HG02763 (cell line): ENCODE results near the gene CCNE1.
A peak's percentile ranks its signal among the peaks of the same experiment; 100 is the strongest.

Experiments used
- ATAC-seq: cut with Tn5 transposase; IDR thresholded peaks from one replicate; pipeline ENCODE4 v1.9.1; 2021; ENCODE audit warnings: mild to moderate bottlenecking, moderate library complexity; ENCODE audit not compliant: unreplicated experiment

The CCNE1 gene

GRCh38 chr19:29842471-29843179, 30.8 kb downstream of the CCNE1 start:
- ATAC-seq: no peak

GRCh38 chr19:29843180-29844051, 31.6 kb downstream of the CCNE1 start:
- no peak for ATAC-seq

GRCh38 chr19:29844891-29845573, 33.2 kb downstream of the CCNE1 start:
- peak; percentile 76 for ATAC-seq

GRCh38 chr19:29845574-29846176, 33.9 kb downstream of the CCNE1 start:
- ATAC-seq: no peak

GRCh38 chr19:29849208-29849607, 37.4 kb downstream of the CCNE1 start:
- ATAC-seq: no peak

GRCh38 chr19:29850482-29850881, 38.7 kb downstream of the CCNE1 start:
- no peak for ATAC-seq

GRCh38 chr19:29851769-29852521, 40.2 kb downstream of the CCNE1 start:
- peak; percentile 56 for ATAC-seq

GRCh38 chr19:29854033-29854432, 42.2 kb downstream of the CCNE1 start:
- ATAC-seq: no peak

GRCh38 chr19:29855087-29855486, 43.3 kb downstream of the CCNE1 start:
- no peak for ATAC-seq

- ATAC-seq: no peak
Measured at GRCh38 chr19:29855741-29856500, 44.1 kb downstream of the CCNE1 start.

GRCh38 chr19:29858000-29858596, 46.3 kb downstream of the CCNE1 start:
- ATAC-seq: no peak

- ATAC-seq: no peak
Measured at GRCh38 chr19:29858621-29859020, 46.8 kb downstream of the CCNE1 start.

GRCh38 chr19:29860492-29860891, 48.7 kb downstream of the CCNE1 start:
- no peak for ATAC-seq

- ATAC-seq: no peak
Measured at GRCh38 chr19:29861574-29861973, 49.8 kb downstream of the CCNE1 start.

GRCh38 chr19:29866011-29866410, 54.2 kb downstream of the CCNE1 start:
- no peak for ATAC-seq

GRCh38 chr19:29867984-29868383, 56.2 kb downstream of the CCNE1 start:
- no peak for ATAC-seq

- no peak for ATAC-seq
Measured at GRCh38 chr19:29871143-29871542, 59.4 kb downstream of the CCNE1 start.

GRCh38 chr19:29872224-29872731, 60.5 kb downstream of the CCNE1 start:
- no peak for ATAC-seq
